ENCODE measurements around the gene ARGLU1.

ARGLU1 gene

GRCh38 chr13:106522898-106523525, 44.9 kb downstream of the ARGLU1 start:
- DNase-seq: no peak

GRCh38 chr13:106522112-106522705, 45.7 kb downstream of the ARGLU1 start:
- DNase-seq: no peak

DNA sequence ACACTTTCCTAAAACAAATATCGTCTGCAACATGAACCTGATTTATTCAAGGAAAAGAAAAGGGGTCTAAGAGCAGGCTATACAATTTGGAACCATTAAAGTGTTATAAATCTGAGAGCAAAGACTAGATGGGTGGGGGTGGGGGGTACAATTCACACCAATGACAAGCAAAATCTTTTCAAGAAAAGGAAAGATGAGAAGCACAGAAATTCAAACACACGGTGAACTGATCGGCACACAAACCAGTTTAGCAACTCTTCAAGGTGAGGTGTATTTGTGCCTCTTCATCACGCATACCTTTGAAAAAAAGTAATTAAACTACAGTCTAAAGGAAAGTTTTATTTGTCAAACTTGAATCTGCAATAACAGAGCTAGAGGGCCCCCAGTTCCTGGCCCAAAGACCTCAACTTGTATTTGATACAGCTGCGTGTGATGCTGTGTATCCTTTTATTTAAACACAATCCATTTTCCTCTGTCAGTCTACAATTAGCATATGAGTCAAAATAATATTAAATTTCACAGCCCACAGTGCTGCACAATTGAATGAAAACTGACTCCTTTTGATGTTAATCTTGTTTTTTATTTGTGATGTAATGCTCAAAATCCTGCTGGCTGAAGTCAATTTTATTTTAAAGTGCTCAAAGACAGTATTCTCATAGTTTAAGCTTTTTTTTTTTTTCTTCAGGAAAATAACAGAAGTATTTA, 46.7 kb downstream of the ARGLU1 start:
- no peak for DNase-seq

DNA sequence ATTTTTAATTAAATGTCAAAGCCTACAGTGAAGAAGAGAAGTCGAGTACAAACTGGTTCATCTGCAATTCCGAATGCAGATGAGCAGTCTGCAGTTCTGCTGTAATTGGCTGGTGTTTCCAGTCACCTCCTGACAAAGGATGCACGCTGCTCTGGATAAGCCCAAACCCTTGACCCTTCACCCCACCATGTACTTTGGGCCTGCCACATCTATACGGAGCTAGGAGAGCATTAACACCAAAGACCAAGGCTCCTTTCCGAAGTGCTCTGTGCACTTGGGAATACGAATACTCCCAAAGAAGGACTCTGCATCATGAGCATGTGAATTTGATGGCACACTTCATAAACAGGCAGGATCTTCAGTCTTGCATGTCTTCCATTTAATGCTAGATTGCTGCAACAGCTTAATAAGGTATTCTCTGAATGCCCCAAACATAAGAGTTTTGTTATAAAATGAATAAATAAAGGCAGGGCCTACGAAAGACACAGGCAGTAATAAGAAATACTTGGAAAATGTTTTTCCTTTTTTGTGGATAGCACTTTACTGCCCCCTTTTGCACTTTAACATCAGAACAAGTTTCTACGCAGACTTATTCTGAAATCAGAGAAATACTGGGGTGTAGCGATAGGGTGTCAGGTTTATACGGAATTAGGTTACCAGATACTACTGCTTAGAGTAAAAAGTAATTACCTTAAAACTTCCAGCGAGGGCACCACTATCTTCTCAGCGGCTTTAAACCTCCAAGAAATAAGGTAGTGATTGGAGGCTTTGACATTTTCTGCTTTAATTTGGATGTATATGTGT, 47.5 kb downstream of the ARGLU1 start:
- no peak for DNase-seq

DNA sequence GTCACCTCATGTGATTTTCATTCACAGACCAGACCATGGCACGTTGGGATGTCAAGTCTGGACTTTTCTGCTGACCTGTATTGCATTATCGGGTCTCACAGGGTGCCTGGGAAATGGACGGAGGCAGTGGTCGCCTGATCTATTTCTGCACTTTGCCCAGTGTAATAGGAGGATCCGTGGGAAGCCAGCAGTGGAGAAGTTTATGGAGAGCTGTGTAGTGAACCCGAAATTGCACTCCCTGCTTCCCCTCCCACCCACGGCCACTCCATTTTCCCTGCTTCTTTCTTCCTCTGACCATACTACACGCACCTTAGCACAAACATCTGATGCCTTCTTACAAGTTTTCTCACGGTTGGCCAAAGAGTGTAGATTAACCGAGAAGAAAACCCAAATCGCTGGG, 49.4 kb downstream of the ARGLU1 start:
- no peak for DNase-seq

DNA sequence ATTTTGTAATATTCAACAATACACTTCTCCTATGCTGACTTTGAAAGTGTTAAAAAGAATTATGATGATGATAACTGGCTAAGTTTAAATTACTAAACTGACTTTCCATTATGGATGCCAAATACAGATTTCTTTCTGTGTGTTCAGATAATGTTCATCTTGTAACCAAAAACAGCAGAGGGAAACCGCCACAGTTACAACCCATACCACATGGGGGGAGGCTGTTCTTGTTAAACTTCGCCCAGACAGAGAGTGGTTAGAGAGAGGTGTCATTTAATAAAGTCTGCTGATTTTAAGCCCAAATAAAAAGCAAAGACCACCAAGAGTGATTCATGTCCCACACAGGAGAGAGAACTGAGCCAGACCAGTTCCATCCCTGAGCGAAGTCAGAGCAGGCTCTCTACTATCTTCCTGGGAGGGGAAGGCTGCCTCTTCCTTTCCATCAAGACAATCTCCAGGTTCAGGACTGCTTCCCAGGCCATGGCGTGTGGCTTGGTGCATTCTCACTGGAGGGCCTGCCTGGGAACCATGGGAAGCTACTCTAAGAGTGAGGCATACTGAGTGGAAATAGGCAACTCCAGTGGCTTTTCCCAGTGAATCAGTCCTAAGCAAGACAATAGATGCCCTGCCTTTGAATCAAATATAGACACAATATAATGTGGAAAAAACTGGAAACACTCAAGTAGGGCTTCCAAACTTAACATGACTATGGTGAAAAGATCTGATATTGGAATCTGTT, 50.7 kb downstream of the ARGLU1 start:
- no peak for DNase-seq

DNA sequence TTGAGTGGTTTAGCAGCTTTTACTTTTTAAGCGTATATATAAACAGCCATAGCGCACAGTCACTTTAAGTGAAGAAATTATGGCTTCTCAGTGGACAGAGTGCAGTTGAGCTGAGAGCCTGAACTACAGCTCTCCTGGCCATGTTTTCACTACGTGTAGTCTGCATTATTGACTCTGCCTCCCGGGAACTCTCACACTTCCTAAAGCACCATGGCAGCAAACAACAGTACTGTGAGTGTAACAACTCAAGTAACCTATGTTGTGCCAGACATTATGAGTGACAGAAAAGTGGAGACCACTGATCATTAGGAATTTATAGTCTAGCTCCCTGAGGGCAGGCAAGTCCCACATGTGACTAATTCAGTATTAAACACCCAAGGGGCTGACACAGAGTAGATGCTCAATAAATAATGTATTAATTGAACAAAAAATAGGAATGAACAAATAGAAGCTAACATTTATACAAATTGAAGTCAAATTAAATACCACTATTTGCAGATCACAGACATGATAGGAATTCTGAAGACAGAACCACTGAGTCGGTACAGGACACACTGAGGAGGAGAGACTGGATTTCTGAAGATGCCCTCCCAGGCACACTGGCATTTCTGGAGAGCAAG, 52.2 kb downstream of the ARGLU1 start:
- no peak for DNase-seq

GRCh38 chr13:106514928-106515634, 52.9 kb downstream of the ARGLU1 start:
- no peak for DNase-seq

DNA sequence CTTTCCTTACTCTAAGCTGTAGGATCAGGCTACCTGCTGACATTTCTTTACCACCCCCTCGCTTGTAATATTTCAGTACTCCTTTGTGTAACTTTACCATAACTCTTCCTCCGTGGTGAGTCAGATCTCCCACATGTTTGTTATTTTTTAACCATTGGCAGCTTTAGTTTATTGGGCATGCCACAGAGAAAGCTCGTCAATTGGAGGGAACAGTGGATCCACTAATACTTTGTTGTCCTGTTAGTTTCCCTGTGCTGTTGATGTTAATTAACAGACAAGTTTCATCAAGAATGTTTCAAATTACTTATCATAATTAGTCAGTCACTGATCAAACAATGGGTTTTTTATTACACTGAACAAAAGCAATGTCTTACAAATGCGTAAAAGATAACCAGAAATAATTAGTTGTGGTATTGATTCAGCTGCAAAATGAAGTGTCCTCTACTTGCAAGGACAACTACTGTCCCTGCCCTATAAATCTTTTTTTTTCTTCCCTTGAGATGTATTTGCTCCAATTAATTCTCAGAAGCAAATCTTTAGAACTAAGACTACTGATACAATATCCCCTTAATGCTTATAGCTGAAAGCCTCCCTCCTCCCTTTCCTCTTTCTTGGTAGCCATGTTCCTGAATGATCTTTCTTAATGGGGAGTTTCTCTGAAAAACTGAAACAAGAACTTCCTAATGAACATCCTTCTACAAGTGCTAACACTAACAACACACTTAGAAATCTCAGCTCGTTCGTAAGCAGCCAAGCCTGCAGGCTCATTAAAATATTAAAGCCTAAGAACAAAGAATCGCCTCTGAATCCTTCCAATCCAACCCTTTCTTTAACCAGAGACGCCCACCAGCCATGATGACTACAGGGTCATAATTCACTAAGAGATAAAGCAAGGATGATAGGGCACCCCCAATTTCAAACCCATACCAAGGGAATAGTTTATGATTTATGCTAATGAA, 54.6 kb downstream of the ARGLU1 start:
- DNase-seq: no peak

DNA sequence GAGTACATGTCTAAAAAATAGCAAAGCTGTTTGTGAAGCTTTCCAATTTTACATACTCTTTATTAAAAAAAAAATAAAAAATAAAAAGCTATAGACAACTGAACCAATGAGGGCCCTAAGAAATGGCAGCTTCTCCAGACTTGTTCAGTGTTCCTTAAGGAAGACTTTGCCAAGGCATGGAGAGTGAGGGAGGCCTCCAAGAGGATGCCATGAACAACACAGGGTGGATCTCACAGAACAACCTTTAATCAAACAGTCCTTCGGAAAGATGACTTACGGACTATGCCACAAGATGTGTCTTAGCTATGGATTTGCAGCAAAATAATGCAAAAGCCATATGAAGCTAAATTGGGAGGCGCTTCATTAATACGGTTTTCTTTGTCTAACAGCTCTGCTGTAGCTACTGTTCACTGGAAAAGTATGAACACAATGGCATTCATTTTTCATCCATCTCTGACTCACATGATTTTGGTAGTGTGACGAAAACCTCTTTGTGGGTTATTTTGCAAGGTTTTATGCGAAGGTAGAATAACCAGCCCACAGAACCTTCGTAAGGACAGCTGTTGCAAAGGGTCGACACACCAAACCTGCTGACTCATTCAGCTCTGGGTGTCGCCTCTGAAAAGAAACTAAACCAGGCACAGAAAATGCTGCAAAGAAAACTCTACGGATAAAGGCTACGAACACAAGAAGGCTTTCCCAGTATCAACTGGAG, 60.2 kb downstream of the ARGLU1 start:
- no peak for DNase-seq

GRCh38 chr13:106506286-106506685, 61.7 kb downstream of the ARGLU1 start:
- no peak for DNase-seq

- DNase-seq: no peak
Measured at GRCh38 chr13:106505732-106506131, 62.2 kb downstream of the ARGLU1 start.

GRCh38 chr13:106505295-106505694, 62.6 kb downstream of the ARGLU1 start:
- no peak for DNase-seq

DNA sequence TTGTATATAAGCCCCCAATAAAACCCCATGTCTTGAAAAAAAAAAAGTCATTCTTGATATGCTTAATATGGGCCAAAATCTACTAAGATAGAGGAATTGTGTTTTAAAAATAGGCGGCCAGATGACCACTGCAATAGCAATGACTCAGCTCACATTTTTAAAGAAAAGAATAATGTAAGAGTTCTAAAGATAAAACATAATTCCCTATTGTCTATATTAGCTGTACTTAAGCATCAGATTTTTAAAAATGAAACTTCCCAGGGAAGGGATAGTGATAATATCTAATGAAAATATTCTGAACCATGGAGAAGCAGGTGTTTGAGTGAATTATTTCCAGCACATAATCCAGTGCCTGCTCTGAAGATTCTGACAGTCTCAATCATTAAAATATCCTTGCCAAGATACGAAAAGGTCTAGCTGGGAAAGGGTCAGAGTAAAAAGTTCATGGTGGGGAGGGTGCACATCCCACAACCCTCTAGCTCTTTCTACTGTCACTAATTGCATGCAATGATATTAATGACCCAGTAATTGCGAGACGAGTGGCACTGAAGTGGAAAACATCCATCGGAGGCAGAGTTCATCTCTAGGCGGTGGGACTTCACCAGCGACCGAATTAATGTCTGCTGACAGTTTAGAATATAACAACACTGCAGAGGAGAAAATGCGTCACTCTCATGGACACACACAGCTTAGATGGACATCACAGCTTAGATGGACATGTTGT, 64.0 kb downstream of the ARGLU1 start:
- no peak for DNase-seq

- DNase-seq: no peak
Measured at GRCh38 chr13:106503272-106503671, 64.7 kb downstream of the ARGLU1 start.

- no peak for DNase-seq
Measured at GRCh38 chr13:106500445-106500844, 67.5 kb downstream of the ARGLU1 start.

GRCh38 chr13:106499896-106500295, 68.0 kb downstream of the ARGLU1 start:
- DNase-seq: no peak

GRCh38 chr13:106499113-106499512, 68.8 kb downstream of the ARGLU1 start:
- no peak for DNase-seq

DNA sequence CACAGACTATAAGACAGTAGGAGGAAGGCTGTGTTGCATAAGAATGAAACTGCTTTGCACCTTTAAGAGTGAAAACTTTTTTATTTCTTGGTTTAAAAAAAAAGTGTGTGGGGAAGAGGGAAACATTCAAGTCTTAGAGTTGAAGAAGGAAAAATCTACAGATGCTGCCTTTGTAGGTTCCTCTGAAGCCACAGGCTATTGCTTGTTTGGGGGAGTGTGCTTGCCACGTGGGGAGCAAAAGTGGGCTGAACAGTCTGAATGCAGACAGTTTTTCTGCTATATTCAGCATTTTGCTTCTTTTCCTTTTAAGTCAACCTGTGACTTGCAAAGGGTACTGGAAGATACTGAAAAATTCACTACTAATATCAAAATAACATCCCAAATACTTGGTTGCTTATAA, 69.4 kb downstream of the ARGLU1 start:
- no peak for DNase-seq
